CD4-positive, alpha-beta memory T cell (primary cell): ENCODE results near the gene TIMM44. TPM values are rescaled to one million over a fixed set of nuclear protein-coding genes. Genes with fewer than 3 reads are reported as not detected.

ENCODE experiments used
- CTCF ChIA-PET: fragments of 350-600 bp; sonication (Branson Sonifier 250); formaldehyde crosslinking; loops from one replicate; lab custom pipeline; 2021; ENCODE audit warnings: inconsistent platforms; ENCODE audit not compliant: partially characterized antibody; lab: Charles Lee
- POLR2A ChIA-PET: fragments of 350-600 bp; sonication (Branson Sonifier 250); formaldehyde crosslinking; loops from one replicate; lab custom pipeline; 2021; ENCODE audit not compliant: partially characterized antibody; lab: Charles Lee
- DNase-seq, 5 donors: peaks; one replicate each; pipeline versions ENCODE4 v3.0.0 to v3.0.0-alpha.2; 2020 to 2022; ENCODE audit warnings: mixed read lengths in 1 of 5
- H3K27ac ChIP-seq: one replicate; pipeline ENCODE4 v1.7.0; 2013; ENCODE audit warnings: low read depth, low read length
- H3K27me3 ChIP-seq: 2 replicates; pipeline ENCODE4 v1.7.0; 2013; ENCODE audit warnings: mild to moderate bottlenecking, low read length, moderate library complexity; ENCODE audit not compliant: insufficient read depth
- H3K36me3 ChIP-seq: 2 replicates; pipeline ENCODE4 v1.7.0; 2013; ENCODE audit warnings: mild to moderate bottlenecking, low read length, moderate library complexity; ENCODE audit not compliant: insufficient read depth
- H3K4me1 ChIP-seq: 2 replicates; pipeline ENCODE4 v1.7.0; 2013; ENCODE audit warnings: mild to moderate bottlenecking, low read length, moderate library complexity; ENCODE audit not compliant: insufficient read depth
- H3K4me3 ChIP-seq, 2 donors: one replicate each; pipeline ENCODE4 v1.7.0; 2013; ENCODE audit warnings: low read length in 2 of 2, mild to moderate bottlenecking in 1 of 2
- H3K9me3 ChIP-seq, 2 donors: one replicate each; pipeline ENCODE4 v1.7.0; 2013; ENCODE audit warnings: low read length in 2 of 2, control low read depth in 1 of 2; ENCODE audit not compliant: control insufficient read depth in 1 of 2
- H3K27ac Mint-ChIP-seq, 7 donors: one replicate each; pipeline ENCODE4 v1.8.0; 2020 to 2021; ENCODE audit warnings: mixed read lengths in 7 of 7, mild to moderate bottlenecking in 6 of 7, inconsistent platforms in 3 of 7, moderate library complexity in 3 of 7
- H3K27me3 Mint-ChIP-seq, 2 donors: one replicate each; pipeline ENCODE4 v1.8.0; 2020 to 2021; ENCODE audit warnings: mixed read lengths in 2 of 2
- H3K36me3 Mint-ChIP-seq, 2 donors: one replicate each; pipeline ENCODE4 v1.8.0; 2020 to 2021; ENCODE audit warnings: mixed read lengths in 2 of 2, inconsistent platforms in 1 of 2, mild to moderate bottlenecking in 1 of 2
- H3K4me1 Mint-ChIP-seq, 4 donors: one replicate each; pipeline ENCODE4 v1.8.0; 2020 to 2021; ENCODE audit warnings: mixed read lengths in 4 of 4, mild to moderate bottlenecking in 1 of 4
- H3K4me3 Mint-ChIP-seq, 8 donors: one replicate each; pipeline ENCODE4 v1.8.0; 2020 to 2021; ENCODE audit warnings: mixed read lengths in 8 of 8, mild to moderate bottlenecking in 7 of 8, moderate library complexity in 6 of 8, inconsistent platforms in 3 of 8
- H3K9me3 Mint-ChIP-seq, 8 donors: one replicate each; pipeline ENCODE4 v1.8.0; 2020 to 2021; ENCODE audit warnings: mixed read lengths in 8 of 8, mild to moderate bottlenecking in 5 of 8, inconsistent platforms in 3 of 8, moderate library complexity in 1 of 8
- intact Hi-C: fragments of 100-400 bp; cut with micrococcal nuclease; formaldehyde crosslinking; loops from one replicate; pipeline ENCODE4 v1.15.1; 2023
- polyA plus RNA-seq, 2 donors: library from polyadenylated mRNA; unstranded; fragments of 300-500 nt; fragmentation: Illumina TruSeq; gene quantifications; one replicate each; pipeline ENCODE4 v1.2.3, GENCODE V29; 2021
- total RNA-seq, 2 experiments: library from RNA; stranded (reverse); gene quantifications; one replicate each; pipeline ENCODE4 v1.2.3, GENCODE V29; 2021

TIMM44 gene
- total and polyA plus RNA-seq, 4 experiments from 2014 or later = 11.6 to 71.9 (median 43.5) TPM

- H3K36me3 Mint-ChIP-seq = peaks cover 33 to 67% of the 10 kb centered on the region in 2 donors
- H3K4me3 ChIP-seq = no peak overlapping the region
- H3K9me3 ChIP-seq = no peaks in the 10 kb centered on the region
- no peaks in the 10 kb centered on the region for H3K4me1 ChIP-seq
- no peaks in the 10 kb centered on the region for H3K9me3 Mint-ChIP-seq
- H3K27me3 ChIP-seq = no peaks in the 10 kb centered on the region
- H3K27ac Mint-ChIP-seq = no peak overlapping the region
- ChIA-PET CTCF (no interaction called here), POLR2A (interaction anchor here (0.5 kb wide), 1 partner anchor 9 kb away, joined by 3 read pairs; no protein-coding TSS in a partner anchor)
- no peak for DNase-seq
- H3K27me3 Mint-ChIP-seq = no peaks in the 10 kb centered on the region
- intact Hi-C loops = no loop called here
- H3K27ac ChIP-seq = no peak overlapping the region
- peaks cover 0 to 8% (median 5%) of the 10 kb centered on the region in 4 donors for H3K4me1 Mint-ChIP-seq
- no peak overlapping the region for H3K4me3 Mint-ChIP-seq
- peaks cover 65% of the 10 kb centered on the region for H3K36me3 ChIP-seq
These were observed 42.0 kb upstream of the TIMM44 start for GRCh38 chr19:7985481-7985911.

GRCh38 chr19:7983995-7984837 is 40.8 kb upstream of the TIMM44 start:
- CTCF ChIA-PET = no interaction called here
- Histone ChIP-seq H3K27ac (no peak overlapping the region), H3K4me3 (no peak overlapping the region), H3K4me1 (no peaks in the 10 kb centered on the region), H3K36me3 (peaks cover 67% of the 10 kb centered on the region), H3K9me3 (no peaks in the 10 kb centered on the region), H3K27me3 (no peaks in the 10 kb centered on the region)
- DNase-seq = no peak
- Mint-ChIP-seq H3K36me3 (peaks cover 28 to 71% of the 10 kb centered on the region in 2 donors), H3K4me1 (peaks cover 0 to 8% (median 3%) of the 10 kb centered on the region in 4 donors), H3K27ac (peak overlapping the region in 1 of 7 donors; percentile 22), H3K4me3 (no peak overlapping the region), H3K9me3 (no peaks in the 10 kb centered on the region), H3K27me3 (no peaks in the 10 kb centered on the region)
- intact Hi-C loops = no loop called here
- POLR2A ChIA-PET = no interaction called here

GRCh38 chr19:7983286-7983950 is 40.0 kb upstream of the TIMM44 start:
- H3K27me3 Mint-ChIP-seq = no peaks in the 10 kb centered on the region
- Histone ChIP-seq H3K27me3 (no peaks in the 10 kb centered on the region), H3K4me3 (no peak overlapping the region), H3K27ac (no peak overlapping the region), H3K36me3 (peaks cover 67% of the 10 kb centered on the region), H3K4me1 (no peaks in the 10 kb centered on the region), H3K9me3 (no peaks in the 10 kb centered on the region)
- no peak for DNase-seq
- peaks cover 25 to 70% of the 10 kb centered on the region in 2 donors for H3K36me3 Mint-ChIP-seq
- H3K4me3 Mint-ChIP-seq = no peak overlapping the region
- H3K9me3 Mint-ChIP-seq = no peaks in the 10 kb centered on the region
- ChIA-PET POLR2A (no interaction called here), CTCF (no interaction called here)
- H3K27ac Mint-ChIP-seq = peak overlapping the region in 1 of 7 donors; percentile 22
- peaks cover 0 to 8% (median 3%) of the 10 kb centered on the region in 4 donors for H3K4me1 Mint-ChIP-seq
- intact Hi-C loops = no loop called here

- H3K27ac Mint-ChIP-seq = peak overlapping the region in 1 of 7 donors; percentile 67
- Histone ChIP-seq H3K9me3 (no peaks in the 10 kb centered on the region), H3K27me3 (no peaks in the 10 kb centered on the region), H3K4me1 (no peaks in the 10 kb centered on the region), H3K4me3 (no peak overlapping the region), H3K36me3 (peaks cover 67% of the 10 kb centered on the region), H3K27ac (no peak overlapping the region)
- H3K36me3 Mint-ChIP-seq = peaks cover 17 to 62% of the 10 kb centered on the region in 2 donors
- no peak overlapping the region for H3K4me3 Mint-ChIP-seq
- intact Hi-C loops = no loop called here
- CTCF ChIA-PET = no interaction called here
- H3K9me3 Mint-ChIP-seq = no peaks in the 10 kb centered on the region
- POLR2A ChIA-PET = no interaction called here
- H3K27me3 Mint-ChIP-seq = no peaks in the 10 kb centered on the region
- DNase-seq = no peak
- peaks cover 0 to 6% (median 3%) of the 10 kb centered on the region in 4 donors for H3K4me1 Mint-ChIP-seq
These were observed 39.2 kb upstream of the TIMM44 start for GRCh38 chr19:7982651-7983099.

GRCh38 chr19:7982103-7982502 is 38.6 kb upstream of the TIMM44 start:
- H3K36me3 ChIP-seq = peaks cover 67% of the 10 kb centered on the region
- Mint-ChIP-seq H3K27ac (no peak overlapping the region), H3K9me3 (no peaks in the 10 kb centered on the region), H3K27me3 (no peaks in the 10 kb centered on the region), H3K36me3 (peaks cover 14 to 63% of the 10 kb centered on the region in 2 donors), H3K4me3 (no peak overlapping the region), H3K4me1 (peaks cover 0 to 6% (median 3%) of the 10 kb centered on the region in 4 donors)
- H3K9me3 ChIP-seq = no peaks in the 10 kb centered on the region
- no peak overlapping the region for H3K27ac ChIP-seq
- ChIA-PET CTCF (no interaction called here), POLR2A (no interaction called here)
- no peak overlapping the region for H3K4me3 ChIP-seq
- no peaks in the 10 kb centered on the region for H3K4me1 ChIP-seq
- H3K27me3 ChIP-seq = no peaks in the 10 kb centered on the region
- intact Hi-C loops = no loop called here
- DNase-seq = no peak

GRCh38 chr19:7981661-7982060 is 38.2 kb upstream of the TIMM44 start:
- POLR2A ChIA-PET = no interaction called here
- Histone ChIP-seq H3K27me3 (no peaks in the 10 kb centered on the region), H3K4me3 (no peak overlapping the region), H3K27ac (no peak overlapping the region), H3K9me3 (no peaks in the 10 kb centered on the region), H3K36me3 (peaks cover 66% of the 10 kb centered on the region), H3K4me1 (no peaks in the 10 kb centered on the region)
- Mint-ChIP-seq H3K4me3 (no peak overlapping the region), H3K9me3 (no peaks in the 10 kb centered on the region), H3K27me3 (no peaks in the 10 kb centered on the region), H3K4me1 (peaks cover 0 to 6% (median 2%) of the 10 kb centered on the region in 4 donors), H3K27ac (no peak overlapping the region), H3K36me3 (peaks cover 14 to 63% of the 10 kb centered on the region in 2 donors)
- intact Hi-C loops = no loop called here
- CTCF ChIA-PET = no interaction called here
- DNase-seq = no peak

GRCh38 chr19:7981199-7981598 is 37.7 kb upstream of the TIMM44 start:
- H3K27me3 Mint-ChIP-seq = no peaks in the 10 kb centered on the region
- H3K4me3 Mint-ChIP-seq = no peak overlapping the region
- CTCF ChIA-PET = no interaction called here
- no peaks in the 10 kb centered on the region for H3K4me1 ChIP-seq
- peaks cover 62% of the 10 kb centered on the region for H3K36me3 ChIP-seq
- intact Hi-C loops = no loop called here
- no peak overlapping the region for H3K4me3 ChIP-seq
- H3K36me3 Mint-ChIP-seq = peaks cover 14 to 59% of the 10 kb centered on the region in 2 donors
- H3K9me3 Mint-ChIP-seq = no peaks in the 10 kb centered on the region
- no peak for DNase-seq
- H3K27ac Mint-ChIP-seq = no peak overlapping the region
- H3K4me1 Mint-ChIP-seq = peaks cover 0 to 4% (median 1%) of the 10 kb centered on the region in 4 donors
- no peak overlapping the region for H3K27ac ChIP-seq
- POLR2A ChIA-PET = no interaction called here
- no peaks in the 10 kb centered on the region for H3K9me3 ChIP-seq
- no peaks in the 10 kb centered on the region for H3K27me3 ChIP-seq
